Neural progenitor cell (in vitro differentiated cells): ENCODE data around the gene TMPRSS13. TPM values are rescaled to one million over a fixed set of nuclear protein-coding genes. Genes with fewer than 3 reads are reported as not detected.

ENCODE experiments used
- DNase-seq: peaks from one replicate; pipeline ENCODE4 v3.0.0-alpha.2; 2016; ENCODE audit warnings: low spot score
- H2AFZ ChIP-seq: fragments of 200-600 bp; sonication (generic); replicated peaks from 2 replicates; pipeline ENCODE4 v1.6.1; 2016; ENCODE audit warnings: antibody characterized with exemption
- H3F3A ChIP-seq: fragments of 200-600 bp; sonication (generic); 2 replicates; pipeline ENCODE4 v1.6.1; 2016; ENCODE audit warnings: antibody characterized with exemption, low read depth
- H3K27ac ChIP-seq: fragments of 200-600 bp; sonication (generic); 2 replicates; pipeline ENCODE4 v1.5.1; 2016; ENCODE audit warnings: mild to moderate bottlenecking
- H3K27me3 ChIP-seq: fragments of 200-600 bp; sonication (generic); 2 replicates; pipeline ENCODE4 v1.6.1; 2016; ENCODE audit warnings: mild to moderate bottlenecking, moderate library complexity
- H3K36me3 ChIP-seq: fragments of 200-600 bp; sonication (generic); 2 replicates; pipeline ENCODE4 v1.5.1; 2016
- H3K4me1 ChIP-seq: fragments of 200-600 bp; sonication (generic); 2 replicates; pipeline ENCODE4 v1.6.1; 2016; ENCODE audit warnings: mixed run types
- H3K4me2 ChIP-seq: fragments of 200-600 bp; sonication (generic); 2 replicates; pipeline ENCODE4 v1.6.1; 2016
- H3K4me3 ChIP-seq: fragments of 200-600 bp; sonication (generic); 2 replicates; pipeline ENCODE4 v1.5.1; 2016
- H3K79me2 ChIP-seq: fragments of 200-600 bp; sonication (generic); 2 replicates; pipeline ENCODE4 v1.6.1; 2016; ENCODE audit warnings: low read depth
- H3K9ac ChIP-seq: fragments of 200-600 bp; sonication (generic); 2 replicates; pipeline ENCODE4 v1.6.1; 2016
- H3K9me3 ChIP-seq: fragments of 200-600 bp; sonication (generic); 2 replicates; pipeline ENCODE4 v1.5.1; 2016; ENCODE audit warnings: low read depth
- H4K20me1 ChIP-seq: fragments of 200-600 bp; sonication (generic); 2 replicates; pipeline ENCODE4 v1.6.1; 2016; ENCODE audit warnings: low read depth
- H3K27ac Mint-ChIP-seq: 3 replicates; pipeline ENCODE4 v1.8.0; 2021; ENCODE audit warnings: mixed read lengths
- H3K27me3 Mint-ChIP-seq: 2 replicates; pipeline ENCODE4 v1.8.0; 2022; ENCODE audit warnings: low read depth, mild to moderate bottlenecking, inconsistent platforms, moderate library complexity, mixed read lengths; ENCODE audit not compliant: insufficient read depth
- H3K36me3 Mint-ChIP-seq: 3 replicates; pipeline ENCODE4 v1.8.0; 2021; ENCODE audit warnings: mixed read lengths
- H3K4me1 Mint-ChIP-seq: 3 replicates; pipeline ENCODE4 v1.8.0; 2021; ENCODE audit warnings: mixed read lengths
- H3K4me3 Mint-ChIP-seq: 3 replicates; pipeline ENCODE4 v1.8.0; 2021; ENCODE audit warnings: mild to moderate bottlenecking, moderate library complexity, mixed read lengths
- H3K9me3 Mint-ChIP-seq: 3 replicates; pipeline ENCODE4 v1.8.0; 2020; ENCODE audit warnings: mixed read lengths
- EZH2 ChIP-seq: fragments of 200-600 bp; sonication (generic); IDR thresholded peaks from 2 replicates; pipeline ENCODE4 v1.6.1; 2017; ENCODE audit warnings: antibody characterized with exemption, mild to moderate bottlenecking, moderate library complexity
- EZH2phosphoT487 ChIP-seq: fragments of 200-600 bp; sonication (generic); IDR thresholded peaks from 2 replicates; pipeline ENCODE4 v1.6.1; 2017; ENCODE audit warnings: antibody characterized with exemption
- total RNA-seq: library from RNA; depleted of rRNA; stranded (reverse); fragments of >200 nt; gene quantifications from 2 replicates; pipeline ENCODE4 v1.2.3, GENCODE V29; 2015; ENCODE audit warnings: low replicate concordance
- TF ChIP-seq, protein P1 (sequence below): fragments of 200-600 bp; sonication (generic); IDR thresholded peaks from 2 replicates; pipeline ENCODE4 v1.5.1; 2017; ENCODE audit warnings: antibody characterized with exemption, mild to moderate bottlenecking

TMPRSS13 gene
- total RNA-seq, 1 donor from 2014 or later, result not detected

DNA sequence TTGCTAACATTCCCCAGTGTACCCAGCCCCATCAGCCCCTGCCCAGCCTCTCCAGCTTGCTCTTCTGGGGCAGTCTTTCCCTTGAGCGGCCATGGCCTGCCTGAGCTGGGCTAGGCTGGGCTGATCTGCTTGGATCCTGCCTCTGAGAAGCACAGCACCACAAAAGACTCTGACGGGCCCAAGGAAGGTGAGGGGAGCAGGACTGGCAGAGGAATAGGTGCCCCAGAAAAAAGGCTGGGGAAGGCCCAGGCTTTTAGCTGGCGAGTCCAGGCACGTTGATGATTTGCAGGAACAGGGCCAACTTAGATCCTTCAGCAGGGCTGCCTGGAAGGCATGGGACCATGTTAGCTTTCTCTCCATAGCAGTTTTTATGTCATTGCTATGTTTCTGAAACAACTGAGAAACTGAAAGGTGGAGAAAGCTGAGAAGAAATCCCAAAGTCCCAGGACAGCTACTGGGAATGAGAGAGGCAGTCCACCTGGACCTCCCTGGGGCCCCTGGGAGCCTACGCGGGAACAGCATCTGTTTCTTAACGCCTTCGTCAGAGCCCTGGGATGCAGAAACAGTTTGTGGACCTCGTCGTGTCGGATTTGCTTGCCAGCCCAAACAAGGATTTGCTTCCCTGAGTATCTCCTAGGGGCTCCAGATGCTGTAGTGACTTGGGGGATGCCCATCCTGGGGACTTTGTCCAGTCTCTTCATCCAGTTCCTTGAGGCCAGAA, 28.3 kb downstream of the TMPRSS13 start:
- DNase-seq, result no peak
- Histone ChIP-seq H4K20me1 (no peaks in the 10 kb centered on the region), H3K27me3 (no peaks in the 10 kb centered on the region), H3K4me1 (no peaks in the 10 kb centered on the region), H3K36me3 (no peaks in the 10 kb centered on the region), H3K27ac (no peak overlapping the region), H3K9ac (no peak overlapping the region), H3K4me3 (no peak overlapping the region), H3K79me2 (no peaks in the 10 kb centered on the region), H3K9me3 (no peaks in the 10 kb centered on the region), H2AFZ (no peak overlapping the region), H3K4me2 (no peak overlapping the region), H3F3A (no peaks in the 10 kb centered on the region)
- Mint-ChIP-seq H3K27ac (no peak overlapping the region), H3K4me3 (no peak overlapping the region), H3K27me3 (peaks cover 11% of the 10 kb centered on the region), H3K4me1 (no peaks in the 10 kb centered on the region), H3K36me3 (no peaks in the 10 kb centered on the region), H3K9me3 (no peaks in the 10 kb centered on the region)
- TF ChIP-seq, protein P1, sequence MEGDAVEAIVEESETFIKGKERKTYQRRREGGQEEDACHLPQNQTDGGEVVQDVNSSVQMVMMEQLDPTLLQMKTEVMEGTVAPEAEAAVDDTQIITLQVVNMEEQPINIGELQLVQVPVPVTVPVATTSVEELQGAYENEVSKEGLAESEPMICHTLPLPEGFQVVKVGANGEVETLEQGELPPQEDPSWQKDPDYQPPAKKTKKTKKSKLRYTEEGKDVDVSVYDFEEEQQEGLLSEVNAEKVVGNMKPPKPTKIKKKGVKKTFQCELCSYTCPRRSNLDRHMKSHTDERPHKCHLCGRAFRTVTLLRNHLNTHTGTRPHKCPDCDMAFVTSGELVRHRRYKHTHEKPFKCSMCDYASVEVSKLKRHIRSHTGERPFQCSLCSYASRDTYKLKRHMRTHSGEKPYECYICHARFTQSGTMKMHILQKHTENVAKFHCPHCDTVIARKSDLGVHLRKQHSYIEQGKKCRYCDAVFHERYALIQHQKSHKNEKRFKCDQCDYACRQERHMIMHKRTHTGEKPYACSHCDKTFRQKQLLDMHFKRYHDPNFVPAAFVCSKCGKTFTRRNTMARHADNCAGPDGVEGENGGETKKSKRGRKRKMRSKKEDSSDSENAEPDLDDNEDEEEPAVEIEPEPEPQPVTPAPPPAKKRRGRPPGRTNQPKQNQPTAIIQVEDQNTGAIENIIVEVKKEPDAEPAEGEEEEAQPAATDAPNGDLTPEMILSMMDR, result no peak
- TF ChIP-seq EZH2, result no peak
- TF ChIP-seq EZH2phosphoT487, result no peak

DNA sequence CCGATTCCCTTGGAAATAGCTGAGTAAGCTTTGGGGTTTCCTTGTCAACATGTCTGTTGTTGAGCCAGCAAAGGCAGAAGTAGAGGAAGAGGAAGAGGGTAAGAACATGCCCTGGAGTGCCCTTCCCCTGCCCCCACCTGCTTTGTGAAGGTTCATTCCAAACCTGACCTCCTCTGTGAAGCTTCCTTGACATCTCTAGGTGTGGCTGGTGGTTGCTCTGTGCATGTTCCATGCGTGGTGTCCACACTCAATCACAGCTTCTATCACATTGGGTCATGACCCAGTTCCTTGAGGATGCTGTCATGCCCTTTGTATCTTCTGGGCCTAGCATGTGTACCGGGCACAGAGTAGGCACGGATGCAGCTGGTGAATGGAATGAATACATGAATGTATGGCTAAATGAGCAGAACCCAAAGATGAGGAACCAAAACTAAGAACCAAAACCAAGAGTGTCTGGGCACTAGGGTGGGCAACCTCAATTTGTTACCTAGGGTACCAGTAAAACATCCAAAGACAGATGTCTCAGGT, 29.0 kb downstream of the TMPRSS13 start:
- H2AFZ ChIP-seq, result no peak overlapping the region
- peaks cover 11% of the 10 kb centered on the region for H3K27me3 Mint-ChIP-seq

DNA sequence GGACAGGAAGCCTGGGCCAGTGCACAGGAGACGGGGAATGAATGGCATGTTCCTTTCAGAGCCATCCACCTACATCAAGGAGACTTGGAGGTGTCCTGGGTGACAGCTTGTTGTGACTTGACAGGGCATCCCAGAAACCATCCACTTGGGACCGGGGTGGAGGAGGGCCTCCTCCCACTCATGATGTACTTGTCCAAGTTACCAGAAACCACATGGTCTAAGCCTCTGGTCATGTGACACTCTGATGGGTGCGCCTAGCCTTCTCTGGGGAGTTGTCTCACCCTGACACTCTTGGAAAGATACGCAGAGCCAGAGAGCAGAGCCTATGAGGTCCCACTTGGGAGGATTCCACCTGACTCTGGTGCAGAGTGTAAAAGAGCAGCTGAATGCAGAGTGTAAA, 31.1 kb downstream of the TMPRSS13 start:
- Histone ChIP-seq H3K4me1 (no peaks in the 10 kb centered on the region), H3K27ac (no peak overlapping the region), H2AFZ (no peak overlapping the region), H3K9me3 (no peaks in the 10 kb centered on the region), H4K20me1 (no peaks in the 10 kb centered on the region), H3K9ac (no peak overlapping the region), H3K4me3 (no peak overlapping the region), H3K27me3 (peaks cover 9% of the 10 kb centered on the region), H3K79me2 (no peaks in the 10 kb centered on the region), H3K4me2 (no peak overlapping the region), H3K36me3 (no peaks in the 10 kb centered on the region), H3F3A (no peaks in the 10 kb centered on the region)
- H3K4me1 Mint-ChIP-seq, result no peaks in the 10 kb centered on the region
- no peak for DNase-seq
- peaks cover 8% of the 10 kb centered on the region for H3K27me3 Mint-ChIP-seq
- no peak overlapping the region for H3K27ac Mint-ChIP-seq
- no peaks in the 10 kb centered on the region for H3K36me3 Mint-ChIP-seq
- TF ChIP-seq, protein P1, result no peak
- TF ChIP-seq EZH2 (no peak), EZH2phosphoT487 (no peak)
- no peaks in the 10 kb centered on the region for H3K9me3 Mint-ChIP-seq
- no peak overlapping the region for H3K4me3 Mint-ChIP-seq

More for the DNA sequence above, 29.0 kb downstream of the TMPRSS13 start:
- Histone ChIP-seq H3K27me3 (peaks cover 6% of the 10 kb centered on the region), H3K27ac (no peak overlapping the region), H3K79me2 (no peaks in the 10 kb centered on the region), H3F3A (no peaks in the 10 kb centered on the region), H3K4me3 (no peak overlapping the region), H3K4me1 (no peaks in the 10 kb centered on the region), H4K20me1 (no peaks in the 10 kb centered on the region), H3K4me2 (no peak overlapping the region), H3K9me3 (no peaks in the 10 kb centered on the region), H3K36me3 (no peaks in the 10 kb centered on the region), H3K9ac (no peak overlapping the region)
- no peaks in the 10 kb centered on the region for H3K4me1 Mint-ChIP-seq
- DNase-seq, result no peak
- no peaks in the 10 kb centered on the region for H3K9me3 Mint-ChIP-seq
- no peak for TF ChIP-seq EZH2phosphoT487
- TF ChIP-seq, protein P1, result no peak
- TF ChIP-seq EZH2, result no peak
- no peaks in the 10 kb centered on the region for H3K36me3 Mint-ChIP-seq
- no peak overlapping the region for H3K4me3 Mint-ChIP-seq
- H3K27ac Mint-ChIP-seq, result no peak overlapping the region
